Liver (tissue), 3 donors: ENCODE data around the gene TGM4.

Experiments used
- ATF3 ChIP-seq: IDR thresholded peaks from 2 replicates; pipeline ENCODE4 v1.6.1; 2016; ENCODE audit warnings: antibody characterized with exemption
- CTCF ChIP-seq: fragments of 150-350 bp; IDR thresholded peaks from 2 replicates; pipeline ENCODE4 v1.5.1; 2017; ENCODE audit warnings: improper control_type of control experiment, low read depth, low read length; ENCODE audit not compliant: missing input control
- EGR1 ChIP-seq, 2 donors: IDR thresholded peaks; 2 replicates each; pipeline ENCODE4 v1.6.1; 2016 to 2018; ENCODE audit warnings: antibody characterized with exemption in 2 of 2, low read depth in 2 of 2
- GABPA ChIP-seq, 2 donors: IDR thresholded peaks in 1 of 2; conservative IDR thresholded peaks in 1 of 2; 2 replicates each; pipeline ENCODE4 v1.6.1; 2016; ENCODE audit warnings: antibody characterized with exemption in 2 of 2, mild to moderate bottlenecking in 1 of 2, moderate library complexity in 1 of 2
- HNF4G ChIP-seq: IDR thresholded peaks from 2 replicates; pipeline ENCODE4 v1.6.1; 2016; ENCODE audit warnings: antibody characterized with exemption
- JUND ChIP-seq, 2 donors: IDR thresholded peaks; 2 replicates each; pipeline ENCODE4 v1.6.1; 2016; ENCODE audit warnings: antibody characterized with exemption in 2 of 2
- MAX ChIP-seq: IDR thresholded peaks from 2 replicates; pipeline ENCODE4 v1.6.1; 2016; ENCODE audit warnings: antibody characterized with exemption
- NR2F2 ChIP-seq: IDR thresholded peaks from 2 replicates; pipeline ENCODE4 v1.6.1; 2016; ENCODE audit warnings: antibody characterized with exemption
- RAD21 ChIP-seq, 2 donors: IDR thresholded peaks; 2 replicates each; pipeline ENCODE4 v1.6.1; 2016; ENCODE audit warnings: antibody characterized with exemption in 2 of 2, mild to moderate bottlenecking in 2 of 2
- RXRA ChIP-seq, 2 donors: IDR thresholded peaks; 2 replicates each; pipeline ENCODE4 v1.6.1; 2017 to 2018; ENCODE audit warnings: antibody characterized with exemption in 2 of 2, mild to moderate bottlenecking in 1 of 2
- SP1 ChIP-seq: IDR thresholded peaks from 2 replicates; pipeline ENCODE4 v1.6.1; 2018; ENCODE audit warnings: antibody characterized with exemption, mild to moderate bottlenecking
- YY1 ChIP-seq: IDR thresholded peaks from 2 replicates; pipeline ENCODE4 v1.6.1; 2016; ENCODE audit warnings: antibody characterized with exemption, mild to moderate bottlenecking
- TF ChIP-seq, protein P1 (sequence below): IDR thresholded peaks from 2 replicates; pipeline ENCODE4 v1.6.1; 2016; ENCODE audit warnings: antibody characterized with exemption, mild to moderate bottlenecking
- donor health status: healthy.
- donor health status: healthy.

GRCh38 chr3:44875596-44875995 lies 1.2 kb downstream of the TGM4 start:
- TF ChIP-seq CTCF: no peak
- no peak for TF ChIP-seq RAD21 (IDR thresholded peaks at IDR 0.05)
- TF ChIP-seq ATF3: no peak
- TF ChIP-seq RXRA (IDR thresholded peaks at IDR 0.05): no peak
- TF ChIP-seq YY1: no peak
- TF ChIP-seq JUND (IDR thresholded peaks at IDR 0.05): no peak
- TF ChIP-seq, protein P1, sequence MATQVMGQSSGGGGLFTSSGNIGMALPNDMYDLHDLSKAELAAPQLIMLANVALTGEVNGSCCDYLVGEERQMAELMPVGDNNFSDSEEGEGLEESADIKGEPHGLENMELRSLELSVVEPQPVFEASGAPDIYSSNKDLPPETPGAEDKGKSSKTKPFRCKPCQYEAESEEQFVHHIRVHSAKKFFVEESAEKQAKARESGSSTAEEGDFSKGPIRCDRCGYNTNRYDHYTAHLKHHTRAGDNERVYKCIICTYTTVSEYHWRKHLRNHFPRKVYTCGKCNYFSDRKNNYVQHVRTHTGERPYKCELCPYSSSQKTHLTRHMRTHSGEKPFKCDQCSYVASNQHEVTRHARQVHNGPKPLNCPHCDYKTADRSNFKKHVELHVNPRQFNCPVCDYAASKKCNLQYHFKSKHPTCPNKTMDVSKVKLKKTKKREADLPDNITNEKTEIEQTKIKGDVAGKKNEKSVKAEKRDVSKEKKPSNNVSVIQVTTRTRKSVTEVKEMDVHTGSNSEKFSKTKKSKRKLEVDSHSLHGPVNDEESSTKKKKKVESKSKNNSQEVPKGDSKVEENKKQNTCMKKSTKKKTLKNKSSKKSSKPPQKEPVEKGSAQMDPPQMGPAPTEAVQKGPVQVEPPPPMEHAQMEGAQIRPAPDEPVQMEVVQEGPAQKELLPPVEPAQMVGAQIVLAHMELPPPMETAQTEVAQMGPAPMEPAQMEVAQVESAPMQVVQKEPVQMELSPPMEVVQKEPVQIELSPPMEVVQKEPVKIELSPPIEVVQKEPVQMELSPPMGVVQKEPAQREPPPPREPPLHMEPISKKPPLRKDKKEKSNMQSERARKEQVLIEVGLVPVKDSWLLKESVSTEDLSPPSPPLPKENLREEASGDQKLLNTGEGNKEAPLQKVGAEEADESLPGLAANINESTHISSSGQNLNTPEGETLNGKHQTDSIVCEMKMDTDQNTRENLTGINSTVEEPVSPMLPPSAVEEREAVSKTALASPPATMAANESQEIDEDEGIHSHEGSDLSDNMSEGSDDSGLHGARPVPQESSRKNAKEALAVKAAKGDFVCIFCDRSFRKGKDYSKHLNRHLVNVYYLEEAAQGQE: no peak
- TF ChIP-seq EGR1 (IDR thresholded peaks at IDR 0.05; ENCODE audit: low read depth in 2 of 2): no peak
- TF ChIP-seq MAX: no peak
- no peak for TF ChIP-seq GABPA (IDR thresholded peaks at IDR 0.05 in 1 of 2, conservative IDR thresholded peaks at IDR 0.05 in 1 of 2)
- TF ChIP-seq SP1: no peak
- TF ChIP-seq HNF4G: no peak
- TF ChIP-seq NR2F2: no peak
